H1 (cell line): ENCODE results near the gene GNAO1. TPM values are rescaled to one million over a fixed set of nuclear protein-coding genes. Genes with fewer than 3 reads are reported as not detected.

Experiments used
- CBX5 ChIP-seq: fragments of 300-800, 300-1000 bp; sonication (generic); IDR thresholded peaks from 2 replicates; pipeline ENCODE4 v1.7.1; 2016; ENCODE audit warnings: antibody characterized with exemption, low read length, low read depth
- CHD1 ChIP-seq: IDR thresholded peaks from 2 replicates; pipeline ENCODE4 v1.6.1; 2012; ENCODE audit warnings: low read depth, low read length, improper control_type of control experiment
- RAD21 ChIP-seq, 2 experiments: IDR thresholded peaks in 1 of 2; conservative IDR thresholded peaks in 1 of 2; 2 replicates each; pipeline ENCODE4 v1.6.1; 2011; ENCODE audit warnings: low read depth in 2 of 2, low read length in 2 of 2, improper control_type of control experiment in 1 of 2, inconsistent platforms in 1 of 2, mild to moderate bottlenecking in 1 of 2, moderate library complexity in 1 of 2
- polyA plus RNA-seq, 7 experiments: library from polyadenylated mRNA; depleted of rRNA in 3 of 7; stranded (reverse) in 5 of 7; unstranded in 2 of 7; fragments of >200 nt in 5 of 7; fragments of 200-250 nt in 2 of 7; gene quantifications; 1 replicate in 5 of 7; 2 replicates in 1 of 7; 4 replicates in 1 of 7; pipeline versions ENCODE4 v1.2.1 to v1.2.3, GENCODE V29; 2011 to 2013; ENCODE audit warnings: missing spikeins in 2 of 7, mixed read lengths in 2 of 7
- total RNA-seq: library from RNA; stranded (reverse); fragmentation: NEBNext Ultra II Directional; extraction: Animal tissue kit (Norgen Biotek cat#: 25700); gene quantifications from 2 replicates; pipeline ENCODE4 v1.2.1, GENCODE V29; 2021
- TF ChIP-seq, protein P1 (sequence below): fragments of 300-600 bp; sonication (generic); IDR thresholded peaks from 2 replicates; pipeline ENCODE4 v1.7.1; 2012; ENCODE audit warnings: low read length, moderate library complexity, mild to moderate bottlenecking, inconsistent platforms; ENCODE audit not compliant: insufficient replicate concordance
- TF ChIP-seq, protein P2 (sequence below): IDR thresholded peaks from 2 replicates; pipeline ENCODE4 v1.6.1; 2012; ENCODE audit warnings: inconsistent platforms

GNAO1 gene
- total and polyA plus RNA-seq, 2 of the 8 experiments (the other 6 are each of a cell fraction or from before 2014, with no cell fraction given) = 6.7 to 34.4 TPM

DNA sequence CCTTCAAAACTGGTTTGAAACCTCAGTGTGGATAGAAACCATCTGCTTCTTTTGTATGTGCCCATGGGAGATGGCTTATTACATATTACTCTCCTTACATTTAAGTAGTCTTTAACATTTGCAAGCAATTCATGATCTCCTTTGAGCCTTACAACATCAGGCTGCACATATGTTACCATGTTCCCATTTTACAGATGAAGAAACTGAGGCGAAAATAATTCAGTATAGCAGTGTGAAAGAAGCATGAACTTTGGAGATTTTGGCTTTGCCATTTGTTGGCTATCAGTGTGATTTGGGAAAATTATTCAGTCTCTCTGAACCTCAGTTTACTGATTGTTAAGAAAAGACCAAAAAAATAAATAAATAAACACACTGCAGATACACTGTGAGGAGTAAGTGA, 15.7 kb downstream of the GNAO1 start (continued):
- TF ChIP-seq, protein P1, sequence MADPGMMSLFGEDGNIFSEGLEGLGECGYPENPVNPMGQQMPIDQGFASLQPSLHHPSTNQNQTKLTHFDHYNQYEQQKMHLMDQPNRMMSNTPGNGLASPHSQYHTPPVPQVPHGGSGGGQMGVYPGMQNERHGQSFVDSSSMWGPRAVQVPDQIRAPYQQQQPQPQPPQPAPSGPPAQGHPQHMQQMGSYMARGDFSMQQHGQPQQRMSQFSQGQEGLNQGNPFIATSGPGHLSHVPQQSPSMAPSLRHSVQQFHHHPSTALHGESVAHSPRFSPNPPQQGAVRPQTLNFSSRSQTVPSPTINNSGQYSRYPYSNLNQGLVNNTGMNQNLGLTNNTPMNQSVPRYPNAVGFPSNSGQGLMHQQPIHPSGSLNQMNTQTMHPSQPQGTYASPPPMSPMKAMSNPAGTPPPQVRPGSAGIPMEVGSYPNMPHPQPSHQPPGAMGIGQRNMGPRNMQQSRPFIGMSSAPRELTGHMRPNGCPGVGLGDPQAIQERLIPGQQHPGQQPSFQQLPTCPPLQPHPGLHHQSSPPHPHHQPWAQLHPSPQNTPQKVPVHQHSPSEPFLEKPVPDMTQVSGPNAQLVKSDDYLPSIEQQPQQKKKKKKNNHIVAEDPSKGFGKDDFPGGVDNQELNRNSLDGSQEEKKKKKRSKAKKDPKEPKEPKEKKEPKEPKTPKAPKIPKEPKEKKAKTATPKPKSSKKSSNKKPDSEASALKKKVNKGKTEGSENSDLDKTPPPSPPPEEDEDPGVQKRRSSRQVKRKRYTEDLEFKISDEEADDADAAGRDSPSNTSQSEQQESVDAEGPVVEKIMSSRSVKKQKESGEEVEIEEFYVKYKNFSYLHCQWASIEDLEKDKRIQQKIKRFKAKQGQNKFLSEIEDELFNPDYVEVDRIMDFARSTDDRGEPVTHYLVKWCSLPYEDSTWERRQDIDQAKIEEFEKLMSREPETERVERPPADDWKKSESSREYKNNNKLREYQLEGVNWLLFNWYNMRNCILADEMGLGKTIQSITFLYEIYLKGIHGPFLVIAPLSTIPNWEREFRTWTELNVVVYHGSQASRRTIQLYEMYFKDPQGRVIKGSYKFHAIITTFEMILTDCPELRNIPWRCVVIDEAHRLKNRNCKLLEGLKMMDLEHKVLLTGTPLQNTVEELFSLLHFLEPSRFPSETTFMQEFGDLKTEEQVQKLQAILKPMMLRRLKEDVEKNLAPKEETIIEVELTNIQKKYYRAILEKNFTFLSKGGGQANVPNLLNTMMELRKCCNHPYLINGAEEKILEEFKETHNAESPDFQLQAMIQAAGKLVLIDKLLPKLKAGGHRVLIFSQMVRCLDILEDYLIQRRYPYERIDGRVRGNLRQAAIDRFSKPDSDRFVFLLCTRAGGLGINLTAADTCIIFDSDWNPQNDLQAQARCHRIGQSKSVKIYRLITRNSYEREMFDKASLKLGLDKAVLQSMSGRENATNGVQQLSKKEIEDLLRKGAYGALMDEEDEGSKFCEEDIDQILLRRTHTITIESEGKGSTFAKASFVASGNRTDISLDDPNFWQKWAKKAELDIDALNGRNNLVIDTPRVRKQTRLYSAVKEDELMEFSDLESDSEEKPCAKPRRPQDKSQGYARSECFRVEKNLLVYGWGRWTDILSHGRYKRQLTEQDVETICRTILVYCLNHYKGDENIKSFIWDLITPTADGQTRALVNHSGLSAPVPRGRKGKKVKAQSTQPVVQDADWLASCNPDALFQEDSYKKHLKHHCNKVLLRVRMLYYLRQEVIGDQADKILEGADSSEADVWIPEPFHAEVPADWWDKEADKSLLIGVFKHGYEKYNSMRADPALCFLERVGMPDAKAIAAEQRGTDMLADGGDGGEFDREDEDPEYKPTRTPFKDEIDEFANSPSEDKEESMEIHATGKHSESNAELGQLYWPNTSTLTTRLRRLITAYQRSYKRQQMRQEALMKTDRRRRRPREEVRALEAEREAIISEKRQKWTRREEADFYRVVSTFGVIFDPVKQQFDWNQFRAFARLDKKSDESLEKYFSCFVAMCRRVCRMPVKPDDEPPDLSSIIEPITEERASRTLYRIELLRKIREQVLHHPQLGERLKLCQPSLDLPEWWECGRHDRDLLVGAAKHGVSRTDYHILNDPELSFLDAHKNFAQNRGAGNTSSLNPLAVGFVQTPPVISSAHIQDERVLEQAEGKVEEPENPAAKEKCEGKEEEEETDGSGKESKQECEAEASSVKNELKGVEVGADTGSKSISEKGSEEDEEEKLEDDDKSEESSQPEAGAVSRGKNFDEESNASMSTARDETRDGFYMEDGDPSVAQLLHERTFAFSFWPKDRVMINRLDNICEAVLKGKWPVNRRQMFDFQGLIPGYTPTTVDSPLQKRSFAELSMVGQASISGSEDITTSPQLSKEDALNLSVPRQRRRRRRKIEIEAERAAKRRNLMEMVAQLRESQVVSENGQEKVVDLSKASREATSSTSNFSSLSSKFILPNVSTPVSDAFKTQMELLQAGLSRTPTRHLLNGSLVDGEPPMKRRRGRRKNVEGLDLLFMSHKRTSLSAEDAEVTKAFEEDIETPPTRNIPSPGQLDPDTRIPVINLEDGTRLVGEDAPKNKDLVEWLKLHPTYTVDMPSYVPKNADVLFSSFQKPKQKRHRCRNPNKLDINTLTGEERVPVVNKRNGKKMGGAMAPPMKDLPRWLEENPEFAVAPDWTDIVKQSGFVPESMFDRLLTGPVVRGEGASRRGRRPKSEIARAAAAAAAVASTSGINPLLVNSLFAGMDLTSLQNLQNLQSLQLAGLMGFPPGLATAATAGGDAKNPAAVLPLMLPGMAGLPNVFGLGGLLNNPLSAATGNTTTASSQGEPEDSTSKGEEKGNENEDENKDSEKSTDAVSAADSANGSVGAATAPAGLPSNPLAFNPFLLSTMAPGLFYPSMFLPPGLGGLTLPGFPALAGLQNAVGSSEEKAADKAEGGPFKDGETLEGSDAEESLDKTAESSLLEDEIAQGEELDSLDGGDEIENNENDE = no peak
- TF ChIP-seq RAD21 (IDR thresholded peaks at IDR 0.05 in 1 of 2, conservative IDR thresholded peaks at IDR 0.05 in 1 of 2; ENCODE audit: low read depth in 2 of 2, low read length in 2 of 2) (no peak), CBX5 (no peak), CHD1 (no peak)
- TF ChIP-seq, protein P2, sequence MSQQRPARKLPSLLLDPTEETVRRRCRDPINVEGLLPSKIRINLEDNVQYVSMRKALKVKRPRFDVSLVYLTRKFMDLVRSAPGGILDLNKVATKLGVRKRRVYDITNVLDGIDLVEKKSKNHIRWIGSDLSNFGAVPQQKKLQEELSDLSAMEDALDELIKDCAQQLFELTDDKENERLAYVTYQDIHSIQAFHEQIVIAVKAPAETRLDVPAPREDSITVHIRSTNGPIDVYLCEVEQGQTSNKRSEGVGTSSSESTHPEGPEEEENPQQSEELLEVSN = no peak
